PC-3 (cell line): Measurements from ENCODE around the gene CHML.

Source experiments
- EZH2 ChIP-seq: fragments of 300-600 bp; sonication (generic); IDR thresholded peaks from one replicate; pipeline ENCODE4 v1.6.1; 2017; ENCODE audit warnings: antibody characterized with exemption, mild to moderate bottlenecking, low read length; ENCODE audit not compliant: unreplicated experiment
- EZH2phosphoT487 ChIP-seq: fragments of 300-600 bp; sonication (generic); IDR thresholded peaks from 2 replicates; pipeline ENCODE4 v1.6.1; 2018; ENCODE audit warnings: mild to moderate bottlenecking, antibody characterized with exemption, low read length, borderline replicate concordance
- TF ChIP-seq, protein P1 (sequence below): fragments of 300-600 bp; sonication (generic); conservative IDR thresholded peaks from 2 replicates; pipeline ENCODE4 v1.5.1; 2017; ENCODE audit warnings: antibody characterized with exemption, low read depth, mild to moderate bottlenecking, low read length

- TF ChIP-seq, protein P1, sequence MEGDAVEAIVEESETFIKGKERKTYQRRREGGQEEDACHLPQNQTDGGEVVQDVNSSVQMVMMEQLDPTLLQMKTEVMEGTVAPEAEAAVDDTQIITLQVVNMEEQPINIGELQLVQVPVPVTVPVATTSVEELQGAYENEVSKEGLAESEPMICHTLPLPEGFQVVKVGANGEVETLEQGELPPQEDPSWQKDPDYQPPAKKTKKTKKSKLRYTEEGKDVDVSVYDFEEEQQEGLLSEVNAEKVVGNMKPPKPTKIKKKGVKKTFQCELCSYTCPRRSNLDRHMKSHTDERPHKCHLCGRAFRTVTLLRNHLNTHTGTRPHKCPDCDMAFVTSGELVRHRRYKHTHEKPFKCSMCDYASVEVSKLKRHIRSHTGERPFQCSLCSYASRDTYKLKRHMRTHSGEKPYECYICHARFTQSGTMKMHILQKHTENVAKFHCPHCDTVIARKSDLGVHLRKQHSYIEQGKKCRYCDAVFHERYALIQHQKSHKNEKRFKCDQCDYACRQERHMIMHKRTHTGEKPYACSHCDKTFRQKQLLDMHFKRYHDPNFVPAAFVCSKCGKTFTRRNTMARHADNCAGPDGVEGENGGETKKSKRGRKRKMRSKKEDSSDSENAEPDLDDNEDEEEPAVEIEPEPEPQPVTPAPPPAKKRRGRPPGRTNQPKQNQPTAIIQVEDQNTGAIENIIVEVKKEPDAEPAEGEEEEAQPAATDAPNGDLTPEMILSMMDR, result no peak
- TF ChIP-seq EZH2, result no peak
- TF ChIP-seq EZH2phosphoT487, result no peak
Measured at GRCh38 chr1:241645199-241645598, 5.0 kb upstream of the CHML start.
